ENCODE measurements around the gene DMD. TPM values are rescaled to one million over a fixed set of nuclear protein-coding genes. Genes with fewer than 3 reads are reported as not detected.

Gene DMD
- total RNA-seq, 1 experiment from 2014 or later = 19.3 TPM

- H3K4me3 Mint-ChIP-seq (ENCODE audit: unreplicated experiment) = no peak overlapping the region
- CTCF ChIA-PET = no interaction called here
- no TSS peak for BruUV-seq (replicated peaks)
- H3K27ac Mint-ChIP-seq (ENCODE audit: low read depth, unreplicated experiment) = no peak overlapping the region
- DNase-seq (ENCODE audit: unreplicated experiment) = no peak
- no peaks in the 10 kb centered on the region for H3K4me1 Mint-ChIP-seq (ENCODE audit: insufficient read depth, unreplicated experiment)
- POLR2A ChIA-PET = no interaction called here
- TF ChIP-seq CTCF (IDR thresholded peaks at IDR 0.05; ENCODE audit: unreplicated experiment) = no peak
- intact Hi-C loops (cut with micrococcal nuclease) = no loop called here
- no peaks in the 10 kb centered on the region for H3K9me3 Mint-ChIP-seq (ENCODE audit: unreplicated experiment)
- peaks cover 3% of the 10 kb centered on the region for H3K27me3 Mint-ChIP-seq (ENCODE audit: insufficient read depth, unreplicated experiment)
- H3K36me3 Mint-ChIP-seq (ENCODE audit: insufficient read depth, unreplicated experiment) = no peaks in the 10 kb centered on the region
Measured at GRCh38 chrX:31860686-31861085, 1350.7 kb downstream of the DMD start.

- no peaks in the 10 kb centered on the region for H3K9me3 Mint-ChIP-seq (ENCODE audit: unreplicated experiment)
- H3K4me3 Mint-ChIP-seq (ENCODE audit: unreplicated experiment) = no peak overlapping the region
- H3K4me1 Mint-ChIP-seq (ENCODE audit: insufficient read depth, unreplicated experiment) = no peaks in the 10 kb centered on the region
- H3K27ac Mint-ChIP-seq (ENCODE audit: low read depth, unreplicated experiment) = no peak overlapping the region
- DNase-seq (ENCODE audit: unreplicated experiment) = no peak
- intact Hi-C loops (cut with micrococcal nuclease) = no loop called here
- TF ChIP-seq CTCF (IDR thresholded peaks at IDR 0.05; ENCODE audit: unreplicated experiment) = no peak
- BruUV-seq (replicated peaks) = no TSS peak
- H3K36me3 Mint-ChIP-seq (ENCODE audit: insufficient read depth, unreplicated experiment) = no peaks in the 10 kb centered on the region
- H3K27me3 Mint-ChIP-seq (ENCODE audit: insufficient read depth, unreplicated experiment) = no peaks in the 10 kb centered on the region
- CTCF ChIA-PET = interaction anchor here (0.7 kb wide), 1 partner anchor 29 kb away, joined by 4 read pairs; no protein-coding TSS in a partner anchor
- POLR2A ChIA-PET = no interaction called here
Measured at GRCh38 chrX:31858915-31859314, 1352.4 kb downstream of the DMD start.

- no TSS peak for BruUV-seq (replicated peaks)
- Mint-ChIP-seq H3K27me3 (ENCODE audit: insufficient read depth, unreplicated experiment) (peaks cover 13% of the 10 kb centered on the region), H3K4me1 (ENCODE audit: insufficient read depth, unreplicated experiment) (no peaks in the 10 kb centered on the region), H3K27ac (ENCODE audit: low read depth, unreplicated experiment) (no peak overlapping the region), H3K9me3 (ENCODE audit: unreplicated experiment) (no peaks in the 10 kb centered on the region), H3K4me3 (ENCODE audit: unreplicated experiment) (no peak overlapping the region), H3K36me3 (ENCODE audit: insufficient read depth, unreplicated experiment) (no peaks in the 10 kb centered on the region)
- intact Hi-C loops (cut with micrococcal nuclease) = no loop called here
- POLR2A ChIA-PET = no interaction called here
- no peak for TF ChIP-seq CTCF (IDR thresholded peaks at IDR 0.05; ENCODE audit: unreplicated experiment)
- CTCF ChIA-PET = no interaction called here
- no peak for DNase-seq (ENCODE audit: unreplicated experiment)
Measured at GRCh38 chrX:31854716-31855115, 1356.6 kb downstream of the DMD start.

GRCh38 chrX:31851761-31852160 lies 1359.6 kb downstream of the DMD start:
- BruUV-seq (replicated peaks) = no TSS peak
- no peaks in the 10 kb centered on the region for H3K4me1 Mint-ChIP-seq (ENCODE audit: insufficient read depth, unreplicated experiment)
- POLR2A ChIA-PET = no interaction called here
- no peaks in the 10 kb centered on the region for H3K9me3 Mint-ChIP-seq (ENCODE audit: unreplicated experiment)
- TF ChIP-seq CTCF (IDR thresholded peaks at IDR 0.05; ENCODE audit: unreplicated experiment) = no peak
- intact Hi-C loops (cut with micrococcal nuclease) = no loop called here
- H3K4me3 Mint-ChIP-seq (ENCODE audit: unreplicated experiment) = no peak overlapping the region
- DNase-seq (ENCODE audit: unreplicated experiment) = no peak
- H3K27me3 Mint-ChIP-seq (ENCODE audit: insufficient read depth, unreplicated experiment) = peaks cover 13% of the 10 kb centered on the region
- H3K27ac Mint-ChIP-seq (ENCODE audit: low read depth, unreplicated experiment) = no peak overlapping the region
- CTCF ChIA-PET = interaction anchor here (0.6 kb wide), 1 partner anchor 116 kb away, joined by 3 read pairs; no protein-coding TSS in a partner anchor
- no peaks in the 10 kb centered on the region for H3K36me3 Mint-ChIP-seq (ENCODE audit: insufficient read depth, unreplicated experiment)

All from MCF 10A (cell line).